Erythroblast (primary cell): Measurements from ENCODE around the gene RBM5.

Experiments
- DNase-seq, 2 experiments: peaks; one replicate each; lab custom pipeline; 2025; lab: John Stamatoyannopoulos, UW
- GATA1 ChIP-seq: IDR thresholded peaks from 2 replicates; pipeline ENCODE4 v1.6.1; 2011; ENCODE audit warnings: low read depth, mild to moderate bottlenecking, control low read depth, low read length, moderate library complexity
- POLR2A ChIP-seq: IDR thresholded peaks from 2 replicates; pipeline ENCODE4 v1.6.1; 2011; ENCODE audit warnings: mild to moderate bottlenecking, low read length

RBM5 gene

DNA sequence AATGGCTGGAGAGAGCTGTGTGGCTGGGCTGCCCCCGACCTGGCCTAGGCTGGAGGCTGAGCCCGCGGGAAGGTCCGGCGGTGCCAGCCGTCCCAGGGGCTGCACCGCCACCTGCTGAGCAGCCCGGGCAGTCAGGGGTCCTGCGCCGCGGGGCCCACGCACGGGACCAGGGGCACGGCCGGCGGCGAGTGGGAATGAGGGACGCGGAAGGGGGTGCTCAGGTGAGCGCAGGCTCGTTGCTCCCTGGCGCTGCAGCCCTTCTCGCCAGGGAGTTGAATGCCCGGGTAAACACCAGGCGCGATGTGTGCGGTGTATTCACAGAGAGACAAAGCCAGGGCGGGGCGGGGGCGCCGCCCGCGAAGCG lies 65.7 kb downstream of the RBM5 start:
- DNase-seq: no peak
- TF ChIP-seq POLR2A: no peak

GRCh38 chr3:50154840-50155490 lies 66.2 kb downstream of the RBM5 start, which contains the start of gene SEMA3F:
Gene SEMA3F (plus strand): TSS chr3:50155324. CDS start chr3:50159623, 4,299 bp downstream.
- TF ChIP-seq GATA1 (no peak), POLR2A (no peak)
- DNase-seq: peak; percentile 67

DNA sequence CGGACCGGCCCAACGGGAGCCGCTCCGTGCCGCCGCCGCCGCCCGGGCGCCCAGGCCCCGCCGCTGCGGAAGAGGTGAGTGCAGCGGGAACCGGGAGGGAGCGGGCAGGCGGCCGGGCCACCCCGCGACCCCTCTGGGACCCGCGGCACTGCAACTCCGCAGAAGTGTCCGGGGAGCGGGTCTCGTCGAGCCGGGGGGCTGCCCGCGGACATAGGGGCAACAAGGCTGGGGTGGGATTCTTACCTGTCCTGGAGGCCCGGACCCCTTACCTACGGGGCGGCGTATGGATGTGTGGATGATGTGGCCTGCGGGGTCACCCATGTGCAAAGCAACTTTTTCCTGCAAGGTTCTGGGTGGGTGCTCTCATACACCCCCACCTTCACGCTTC lies 66.8 kb downstream of the RBM5 start:
- no peak for DNase-seq
- no peak for TF ChIP-seq GATA1
- no peak for TF ChIP-seq POLR2A

DNA sequence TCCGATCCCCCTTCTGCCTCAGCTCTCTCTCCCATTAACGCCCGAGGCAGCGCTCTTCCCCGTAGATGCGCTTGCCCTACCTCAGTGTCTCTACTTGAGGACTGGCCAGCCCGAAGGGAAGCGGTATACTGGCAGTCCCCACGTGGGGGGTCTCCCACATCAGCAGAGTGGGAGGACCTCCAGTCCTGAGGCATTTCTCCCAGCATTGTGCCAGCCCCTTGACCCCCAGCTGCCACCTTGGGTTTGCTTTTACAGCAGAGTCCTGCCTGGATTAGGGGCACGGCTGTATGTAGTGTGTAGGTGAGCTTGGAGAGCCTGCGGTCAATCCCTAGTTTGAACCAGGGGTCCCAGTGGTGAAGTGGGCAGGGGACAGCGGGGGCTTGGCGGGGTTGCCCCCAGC lies 67.2 kb downstream of the RBM5 start:
- TF ChIP-seq GATA1 (no peak), POLR2A (no peak)
- DNase-seq: no peak

- TF ChIP-seq POLR2A (no peak), GATA1 (no peak)
- no peak for DNase-seq
Observed at GRCh38 chr3:50156549-50157493, 68.1 kb downstream of the RBM5 start.

DNA sequence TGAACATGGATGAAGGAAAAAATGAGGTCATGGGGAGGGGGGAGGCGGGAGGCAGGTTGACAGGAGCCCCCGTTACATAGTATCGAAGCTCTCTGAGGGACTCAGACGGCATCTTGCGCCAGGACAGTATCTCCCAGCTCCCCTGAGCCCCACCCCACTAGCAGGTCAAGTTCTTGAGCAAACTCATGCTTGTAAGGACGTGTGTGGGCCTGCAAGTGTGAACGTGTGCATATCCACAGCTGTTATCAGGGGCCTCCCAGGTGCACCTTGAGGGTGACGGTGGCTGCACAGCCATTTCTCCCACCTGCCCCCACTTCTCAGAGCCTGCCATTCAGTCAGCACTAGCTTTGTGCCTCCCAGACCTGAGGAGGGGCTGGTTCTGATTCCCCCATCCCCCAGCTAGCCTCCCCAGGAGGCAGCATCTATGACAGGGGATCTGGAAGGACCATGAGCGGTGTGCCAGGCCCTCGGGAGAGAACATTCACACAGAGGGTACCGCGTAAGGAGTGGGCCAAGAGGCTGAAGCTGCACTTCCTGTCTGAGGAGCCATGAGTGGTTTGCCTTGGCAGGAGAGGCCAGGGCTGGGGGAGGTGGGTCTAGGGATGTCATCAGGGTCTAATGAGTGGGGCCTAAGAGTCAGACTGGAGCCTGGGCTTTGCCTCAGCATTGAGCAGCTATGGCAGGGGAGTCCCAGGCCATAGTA lies 69.3 kb downstream of the RBM5 start:
- TF ChIP-seq GATA1 (no peak), POLR2A (no peak)
- DNase-seq: no peak

DNA sequence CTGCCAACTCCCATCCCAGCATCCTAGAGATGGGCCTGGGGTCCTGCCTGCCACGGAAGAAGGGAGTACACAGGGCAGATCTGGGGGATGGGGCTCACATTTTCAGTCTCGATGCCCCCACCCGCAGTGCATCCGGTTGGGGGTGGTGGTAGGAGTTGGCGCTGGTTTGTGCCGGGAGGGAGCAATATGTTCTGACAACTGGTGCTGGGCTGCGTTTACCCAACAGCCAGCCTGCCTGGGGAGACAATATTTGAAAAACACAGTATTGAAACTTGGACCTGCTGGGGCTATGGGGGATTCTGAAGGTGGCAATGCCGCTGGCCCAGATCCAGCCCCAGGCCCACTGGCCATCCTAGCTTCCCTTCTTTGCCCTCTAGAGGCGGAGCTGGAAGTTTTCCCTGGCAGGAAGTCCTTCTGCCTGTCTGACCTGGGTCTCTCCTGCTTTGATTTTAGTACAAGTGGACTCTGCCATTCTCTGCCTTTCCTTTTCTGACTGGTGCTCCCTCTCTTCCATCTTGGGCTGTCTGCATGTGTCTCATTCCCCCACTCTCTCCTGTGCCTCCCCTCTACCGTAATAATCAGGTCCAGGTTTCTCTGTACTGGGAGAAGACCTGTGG lies 69.9 kb downstream of the RBM5 start:
- DNase-seq: no peak
- TF ChIP-seq POLR2A: no peak
- no peak for TF ChIP-seq GATA1

DNA sequence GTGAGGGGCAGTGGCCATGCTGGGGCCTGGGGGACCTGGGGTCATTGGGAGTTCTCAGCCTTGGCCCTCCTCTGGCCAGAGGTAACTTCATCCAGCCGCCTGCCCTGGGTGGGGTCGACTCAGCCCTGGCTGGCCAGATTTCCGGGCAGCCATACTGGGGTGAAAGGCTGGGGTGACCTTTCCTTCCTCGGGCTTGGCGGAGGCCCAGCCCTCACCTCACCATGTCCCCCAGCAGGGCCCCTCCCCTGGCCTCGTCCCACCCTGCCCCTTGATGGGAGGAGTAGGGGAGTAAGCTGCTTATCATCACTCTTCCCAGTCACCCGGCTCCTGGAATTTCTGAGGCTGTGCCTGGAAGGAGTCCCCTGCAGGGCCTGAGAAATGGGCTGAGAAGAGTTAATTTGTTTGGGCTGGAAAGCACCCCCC lies 71.9 kb downstream of the RBM5 start:
- TF ChIP-seq POLR2A (no peak), GATA1 (no peak)

DNA sequence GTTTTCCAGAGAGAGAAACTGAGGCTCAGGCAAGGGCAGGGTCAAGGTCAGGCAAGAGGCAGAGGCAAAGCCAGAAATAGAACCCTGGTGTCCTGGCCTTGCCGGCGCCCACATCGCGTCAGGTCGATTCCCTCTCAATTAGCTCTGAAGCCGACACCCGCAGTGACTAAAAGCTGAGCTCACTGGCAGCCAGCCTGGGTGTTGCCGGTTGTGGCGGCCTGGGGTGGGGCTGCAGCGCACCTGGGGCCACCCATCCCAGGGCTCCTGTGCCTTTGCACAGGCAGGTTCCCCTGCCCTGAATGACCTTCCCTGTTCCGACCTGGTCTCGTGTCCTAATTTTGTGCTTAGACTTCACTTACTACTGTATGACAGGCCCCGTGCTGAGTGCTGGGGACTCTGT lies 72.6 kb downstream of the RBM5 start:
- no peak for DNase-seq
- TF ChIP-seq POLR2A: no peak
- TF ChIP-seq GATA1: no peak

More for the DNA sequence above, 71.9 kb downstream of the RBM5 start:
- no peak for DNase-seq

GRCh38 chr3:50162034-50162883 lies 73.5 kb downstream of the RBM5 start:
- no peak for TF ChIP-seq GATA1
- no peak for TF ChIP-seq POLR2A
- DNase-seq: no peak

GRCh38 chr3:50163572-50164455 lies 75.1 kb downstream of the RBM5 start:
- TF ChIP-seq GATA1 (no peak), POLR2A (no peak)
- DNase-seq: no peak

DNA sequence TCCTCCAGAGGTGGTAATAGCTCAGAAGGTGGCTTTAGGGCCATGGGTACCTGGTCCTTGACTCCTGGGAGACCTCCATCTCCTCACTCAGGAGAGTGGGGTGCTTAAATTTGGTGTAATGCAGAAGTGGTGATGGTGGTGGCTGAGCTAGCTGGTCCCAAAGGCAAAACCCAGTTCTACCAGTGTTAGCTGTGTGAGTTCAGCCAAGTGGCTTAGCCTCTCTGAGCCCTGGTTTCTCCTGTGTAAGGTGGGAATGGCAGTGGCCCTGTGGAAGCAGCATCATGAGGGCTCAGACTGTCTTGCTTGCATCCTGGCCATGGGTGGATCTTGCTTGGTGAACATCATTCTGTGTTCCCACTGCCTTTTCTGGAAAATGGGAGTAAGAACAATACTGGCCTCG lies 75.8 kb downstream of the RBM5 start:
- TF ChIP-seq GATA1 (no peak), POLR2A (no peak)
- DNase-seq: no peak
